GM10266 (cell line): ENCODE data around the gene UNC5CL.
A peak's percentile ranks its signal among the peaks of the same experiment; 100 is the strongest.

Experiments
- DNase-seq: peaks from one replicate; pipeline ENCODE4 v3.0.0; 2012; ENCODE audit errors: extremely low spot score
- CTCF ChIP-seq: IDR thresholded peaks from 2 replicates; pipeline ENCODE4 v1.5.1; 2012; ENCODE audit warnings: mild to moderate bottlenecking, low read depth; ENCODE audit not compliant: control insufficient read depth, insufficient read depth; ENCODE audit errors: missing control alignments

Gene UNC5CL

GRCh38 chr6:41039060-41039998 lies at the start of gene UNC5CL:
UNC5CL (minus strand) TSS chr6:41039221; CDS start chr6:41035074, 4,147 bp downstream.
- peak; percentile 75 for DNase-seq
- TF ChIP-seq CTCF = peak; percentile 70

- no peak for TF ChIP-seq CTCF
- no peak for DNase-seq
Observed at GRCh38 chr6:41088451-41088850, 49.4 kb upstream of the UNC5CL start.

- TF ChIP-seq CTCF = no peak
- no peak for DNase-seq
Observed at GRCh38 chr6:41085182-41085581, 46.2 kb upstream of the UNC5CL start.

GRCh38 chr6:41083072-41083471 lies 44.1 kb upstream of the UNC5CL start:
- TF ChIP-seq CTCF = no peak
- no peak for DNase-seq

- no peak for DNase-seq
- TF ChIP-seq CTCF = no peak
Observed at GRCh38 chr6:41080621-41081020, 41.6 kb upstream of the UNC5CL start.

- no peak for DNase-seq
- no peak for TF ChIP-seq CTCF
Observed at GRCh38 chr6:41079080-41079479, 40.1 kb upstream of the UNC5CL start.

- no peak for DNase-seq
- no peak for TF ChIP-seq CTCF
Observed at GRCh38 chr6:41078101-41078500, 39.1 kb upstream of the UNC5CL start.
